Measurements from ENCODE around the gene MAP1LC3C.

MAP1LC3C gene

GRCh38 chr1:241999026-241999425 lies at the start of gene MAP1LC3C:
MAP1LC3C (minus strand) TSS chr1:241999098; CDS start chr1:241999008, 90 bp downstream.
- no peak for DNase-seq (ENCODE audit: low read depth)

GRCh38 chr1:242043165-242043564 lies 44.3 kb upstream of the MAP1LC3C start:
- DNase-seq (ENCODE audit: low read depth): no peak

GRCh38 chr1:242034392-242034791 lies 35.5 kb upstream of the MAP1LC3C start:
- no peak for DNase-seq (ENCODE audit: low read depth)

- no peak for DNase-seq (ENCODE audit: low read depth)
Measured at GRCh38 chr1:242033447-242033846, 34.5 kb upstream of the MAP1LC3C start.

GRCh38 chr1:242030071-242030470 lies 31.2 kb upstream of the MAP1LC3C start:
- no peak for DNase-seq (ENCODE audit: low read depth)

- no peak for DNase-seq (ENCODE audit: low read depth)
Measured at GRCh38 chr1:242025681-242026080, 26.8 kb upstream of the MAP1LC3C start.

DNA sequence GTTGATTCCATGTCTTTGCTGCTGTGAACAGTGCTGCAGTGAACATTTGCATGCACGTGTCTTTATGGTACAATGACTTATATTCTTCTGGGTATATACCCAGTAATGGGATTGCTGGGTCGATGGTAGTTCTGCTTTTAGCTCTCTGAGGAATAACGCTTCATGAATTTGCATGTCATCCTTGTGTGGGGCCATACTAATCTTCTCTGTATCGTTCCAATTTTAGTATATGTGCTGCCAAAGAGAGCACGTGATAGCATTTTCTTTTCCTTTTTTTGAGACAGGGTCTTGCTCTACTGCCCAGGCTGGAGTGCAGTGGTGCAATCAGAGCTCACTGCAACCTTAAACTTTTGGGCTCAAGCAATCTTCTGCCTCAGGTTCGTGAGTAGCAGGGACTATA lies 24.9 kb upstream of the MAP1LC3C start:
- no peak for DNase-seq (ENCODE audit: low read depth)

- no peak for DNase-seq (ENCODE audit: low read depth)
Measured at GRCh38 chr1:242019018-242019417, 20.1 kb upstream of the MAP1LC3C start.

GRCh38 chr1:242017580-242018233 lies 18.8 kb upstream of the MAP1LC3C start:
- DNase-seq (ENCODE audit: low read depth): peak; percentile 2

- no peak for DNase-seq (ENCODE audit: low read depth)
Measured at GRCh38 chr1:242016479-242016878, 17.6 kb upstream of the MAP1LC3C start.

DNA sequence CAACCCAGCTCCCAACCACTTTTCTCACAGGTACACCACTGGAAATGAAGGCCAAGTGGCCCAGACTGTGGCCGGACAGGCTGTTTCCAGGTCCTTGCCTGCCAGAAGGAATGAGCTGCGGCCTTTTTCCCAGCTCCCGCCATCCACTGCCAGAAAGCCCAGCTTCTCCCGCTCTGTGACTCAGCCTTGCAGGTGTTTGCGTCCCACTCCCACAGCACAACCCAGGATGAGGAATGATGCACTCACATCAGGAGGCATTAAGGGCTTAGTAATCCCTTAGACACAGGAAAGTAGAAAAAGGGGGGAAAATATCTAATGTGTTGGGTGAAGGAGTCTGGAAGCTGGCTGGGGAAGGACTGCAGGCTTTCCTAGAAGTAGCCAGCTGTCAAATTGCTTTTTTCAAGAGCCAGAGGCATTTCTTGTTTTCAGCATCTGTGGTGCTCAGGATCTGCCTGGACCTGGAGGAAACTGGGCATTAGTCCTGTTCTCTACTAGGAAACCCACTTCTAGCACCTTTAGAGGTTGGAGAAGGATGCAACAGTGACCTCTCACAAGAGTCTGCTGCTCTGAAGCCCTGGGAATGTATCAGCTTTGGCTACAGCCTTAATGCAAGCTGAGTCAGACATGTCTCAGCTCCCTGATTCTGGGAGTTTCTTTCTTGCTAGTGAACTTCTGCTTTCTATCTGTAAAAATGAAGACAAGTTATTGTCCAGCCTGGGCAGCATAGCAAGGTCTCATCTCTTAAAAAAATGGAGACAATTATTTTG lies 13.2 kb upstream of the MAP1LC3C start:
- no peak for DNase-seq (ENCODE audit: low read depth)

DNA sequence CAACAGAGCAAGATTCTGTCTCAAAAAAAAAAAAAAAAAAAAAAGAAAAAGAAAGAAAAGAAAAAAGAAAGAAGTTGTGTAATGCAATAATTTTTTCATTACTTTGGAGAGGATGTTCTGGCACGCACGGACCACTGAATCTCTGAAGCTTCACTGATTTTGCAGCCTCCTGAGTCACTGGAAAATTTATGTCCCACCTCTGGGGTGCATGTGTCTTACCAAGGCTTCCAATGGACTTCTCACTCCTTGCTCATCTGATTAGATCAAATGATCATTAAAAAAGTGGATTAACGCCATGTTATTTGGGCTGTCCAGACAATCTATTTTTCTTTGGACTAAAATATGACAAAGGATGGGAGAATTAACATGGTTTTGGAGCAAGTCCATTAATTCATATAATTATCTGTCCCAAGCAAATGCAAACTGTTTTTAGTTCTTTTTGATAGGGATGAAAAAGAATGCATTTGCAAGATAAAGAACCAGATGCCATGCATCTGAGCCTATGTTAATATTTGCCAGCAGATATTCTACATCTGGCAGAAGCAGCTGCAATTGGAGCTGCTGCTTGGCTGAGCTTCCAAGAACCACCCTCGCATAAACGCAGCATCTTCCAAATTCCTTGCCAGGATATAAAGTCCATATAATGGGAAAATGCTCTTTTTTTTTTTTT lies 10.1 kb upstream of the MAP1LC3C start:
- no peak for DNase-seq (ENCODE audit: low read depth)

DNA sequence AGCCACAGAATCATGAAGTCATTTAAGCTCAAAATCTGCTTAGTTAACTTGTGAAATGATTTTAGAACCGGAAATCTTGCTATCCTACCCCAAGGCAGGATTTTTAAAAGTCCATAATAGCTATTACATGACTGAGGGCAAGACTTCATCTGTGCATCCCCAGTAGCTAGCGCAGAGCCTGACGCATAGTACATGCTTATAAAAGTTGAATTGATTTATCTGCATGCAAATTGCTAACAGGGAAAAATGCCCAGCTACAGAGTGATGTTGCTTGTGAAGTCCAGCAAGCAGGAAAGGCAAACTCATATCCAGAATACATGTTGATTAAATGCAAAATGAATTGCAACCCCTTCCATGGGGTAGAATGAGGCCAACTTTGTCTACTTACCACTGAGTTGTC lies 8.1 kb upstream of the MAP1LC3C start:
- DNase-seq (ENCODE audit: low read depth): no peak

DNA sequence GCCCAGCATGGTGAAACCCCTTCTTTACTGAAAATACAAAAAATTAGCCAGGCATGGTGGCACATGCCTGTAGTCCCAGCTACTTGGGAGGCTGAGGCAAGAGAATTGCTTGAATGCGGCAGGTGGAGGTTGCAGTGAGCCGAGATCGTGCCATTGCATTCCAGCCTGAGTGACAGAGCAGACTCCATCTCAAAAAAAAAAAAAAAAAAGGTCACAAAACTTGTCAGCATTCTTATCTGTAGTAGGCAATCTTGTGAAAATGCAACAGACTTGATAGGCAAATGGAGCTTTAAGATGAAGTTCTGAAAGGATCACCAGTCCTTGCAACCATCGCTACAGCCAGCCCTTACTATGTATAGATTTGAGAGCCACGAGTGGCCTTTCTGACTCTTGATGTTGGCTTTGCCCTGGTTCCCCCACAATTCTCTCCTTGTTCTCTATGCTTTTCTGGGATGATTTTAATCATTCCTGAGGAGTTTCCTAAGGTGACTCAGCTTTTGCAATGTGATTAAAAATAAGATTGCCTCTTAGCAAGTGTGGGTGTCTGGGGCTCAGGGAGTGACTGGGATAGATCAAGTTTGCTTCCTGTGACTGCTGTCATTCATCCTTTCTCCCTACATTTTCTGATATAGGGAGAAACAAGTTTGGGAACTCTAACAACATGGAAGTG lies 7.1 kb upstream of the MAP1LC3C start:
- no peak for DNase-seq (ENCODE audit: low read depth)

- DNase-seq (ENCODE audit: low read depth): no peak
Measured at GRCh38 chr1:242004751-242005495, 6.0 kb upstream of the MAP1LC3C start.

DNA sequence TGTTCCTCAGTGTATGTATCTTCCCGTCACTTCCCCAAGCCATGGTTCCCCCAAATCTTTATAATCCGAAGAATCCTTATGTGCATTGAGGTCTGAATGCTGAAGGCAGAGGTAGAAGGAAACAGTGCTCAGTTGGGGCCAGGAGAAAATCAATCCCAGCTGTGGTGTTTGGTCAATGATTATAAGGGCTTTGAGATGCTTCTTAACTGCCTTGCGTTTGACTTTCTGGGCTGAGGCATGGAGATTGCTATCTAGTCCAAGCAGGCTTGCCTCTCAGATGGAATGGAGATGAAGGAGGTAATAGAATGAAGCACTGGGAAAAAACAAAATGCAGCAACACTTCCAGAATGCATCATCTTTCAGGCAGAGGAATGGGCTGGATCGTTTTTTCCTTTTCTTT lies 3.6 kb upstream of the MAP1LC3C start:
- no peak for DNase-seq (ENCODE audit: low read depth)

DNA sequence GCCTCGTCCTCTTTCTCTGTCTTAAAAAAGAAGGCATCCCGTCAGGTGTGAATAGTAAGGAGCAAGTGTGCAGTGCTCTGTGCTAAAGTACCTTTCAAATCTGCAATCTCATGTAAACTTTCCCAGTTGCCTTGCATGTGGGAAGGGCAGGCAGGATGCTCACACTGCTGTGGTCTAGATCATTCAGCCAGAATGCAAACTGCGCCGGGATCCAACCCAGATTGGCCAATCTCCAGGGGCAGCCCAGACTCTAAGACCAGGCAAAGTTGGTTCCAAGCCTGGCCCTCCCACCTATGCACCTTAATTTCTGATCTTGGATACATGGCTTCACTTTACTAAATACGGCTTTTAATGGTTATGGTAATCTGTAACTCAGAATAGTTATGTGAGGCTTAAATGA lies 3.2 kb upstream of the MAP1LC3C start:
- DNase-seq (ENCODE audit: low read depth): no peak

- no peak for DNase-seq (ENCODE audit: low read depth)
Measured at GRCh38 chr1:242000434-242000833, 1.5 kb upstream of the MAP1LC3C start.

GRCh38 chr1:241998412-241998921 lies 431 bp downstream of the MAP1LC3C start:
- peak; percentile 2 for DNase-seq (ENCODE audit: low read depth)

GRCh38 chr1:241997401-241997998 lies 1.4 kb downstream of the MAP1LC3C start:
- no peak for DNase-seq (ENCODE audit: low read depth)

- DNase-seq (ENCODE audit: low read depth): no peak
Measured at GRCh38 chr1:241994171-241994570, 4.7 kb downstream of the MAP1LC3C start.
